Measurements from ENCODE around the gene KIRREL3.

KIRREL3 gene

DNA sequence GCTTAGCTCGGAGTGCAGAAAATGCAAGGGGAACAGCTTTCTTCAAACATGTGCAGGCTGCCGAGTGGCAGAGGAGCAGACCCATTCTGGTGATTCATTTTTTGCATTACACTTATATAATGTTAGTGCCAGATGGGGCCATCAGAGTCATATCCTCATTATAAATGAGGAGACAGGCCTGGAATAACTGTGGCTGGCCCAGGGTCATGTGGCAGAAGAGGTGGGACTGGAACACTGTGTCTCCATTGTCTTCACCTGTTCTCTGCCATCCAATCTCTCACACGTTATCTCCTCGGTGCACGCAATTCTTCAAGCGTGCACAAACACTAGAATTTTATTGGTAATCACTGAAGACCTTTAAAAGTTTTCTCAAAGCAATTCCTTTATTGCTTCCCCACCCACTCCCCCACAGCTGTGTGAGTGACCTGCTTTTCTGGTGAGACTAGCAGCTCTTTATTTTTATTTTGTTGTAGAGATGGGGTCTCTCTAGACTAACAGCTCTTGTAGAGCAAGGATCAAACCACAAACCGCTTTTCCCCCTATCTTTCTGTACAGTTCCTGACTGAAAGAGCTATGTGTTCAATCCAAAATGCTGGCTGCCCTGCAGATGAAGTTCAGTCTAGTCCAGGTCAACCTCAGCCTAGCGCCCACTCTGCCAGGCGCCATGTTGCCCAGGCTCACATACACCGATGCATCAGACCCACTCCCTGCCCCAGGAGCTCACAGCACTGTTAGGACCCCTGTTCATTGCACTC, 569.8 kb downstream of the KIRREL3 start:
- no peak for DNase-seq

DNA sequence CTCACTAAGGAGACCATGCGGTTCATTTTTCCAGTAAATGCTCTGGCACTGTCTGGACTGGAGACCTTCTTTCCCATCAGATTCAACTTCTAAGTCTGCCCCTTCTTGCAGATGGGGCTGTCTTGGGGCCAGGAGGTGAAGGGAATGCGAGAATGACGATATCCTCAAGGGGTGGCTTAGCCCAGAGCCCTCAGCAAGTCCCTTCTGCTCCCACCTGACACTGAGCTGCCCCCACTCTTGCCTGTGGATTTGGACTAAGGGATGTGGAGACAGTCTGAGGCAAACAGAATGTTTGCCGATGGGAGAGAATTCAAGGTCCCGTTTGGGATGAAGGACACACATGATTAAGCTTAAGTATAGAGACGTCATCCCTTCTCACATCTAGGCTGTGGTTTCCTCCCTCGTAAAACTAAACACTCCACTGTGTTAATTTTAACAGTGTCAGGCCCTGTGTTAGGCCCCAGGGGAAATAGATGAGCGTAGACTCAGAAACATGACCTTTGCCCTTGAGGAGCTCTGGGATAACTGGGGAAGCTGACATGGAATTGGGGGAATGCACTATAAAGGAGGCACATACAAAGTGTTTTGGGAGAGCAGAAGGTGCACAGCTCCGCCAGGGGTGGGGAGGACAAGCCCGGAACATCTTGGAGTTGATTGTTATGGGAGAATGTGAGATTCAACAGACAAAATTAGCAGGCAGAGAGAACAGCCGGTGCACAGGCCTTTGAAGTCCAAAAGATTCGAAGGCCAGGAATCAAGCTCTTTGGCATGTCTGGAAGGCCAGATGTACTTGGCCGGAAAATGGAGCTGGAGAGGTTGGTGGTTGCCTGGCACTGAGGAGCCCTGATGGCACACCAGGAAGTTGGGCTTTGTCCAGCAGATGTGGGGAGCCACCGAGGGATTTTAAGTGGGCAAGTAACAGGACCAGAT, 573.5 kb downstream of the KIRREL3 start:
- DNase-seq = no peak

DNA sequence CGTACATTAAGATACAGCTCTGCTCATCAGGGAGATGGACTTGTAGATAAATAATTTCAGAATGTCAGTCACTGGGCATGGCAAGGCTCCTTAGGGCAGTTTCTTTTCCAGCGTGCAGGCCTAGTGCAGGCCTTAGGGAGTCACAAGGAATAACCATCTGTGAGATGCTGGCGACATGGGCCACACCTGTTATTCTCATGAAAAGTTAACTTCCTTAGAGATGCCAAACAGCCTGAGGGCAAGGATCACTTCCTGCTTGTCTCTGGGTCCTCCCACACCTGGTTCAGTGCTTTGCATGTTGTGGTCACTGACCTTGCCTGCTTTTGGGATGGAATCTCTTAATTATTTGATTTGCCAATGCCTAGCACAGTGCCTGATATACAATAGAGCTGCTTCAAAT, 574.5 kb downstream of the KIRREL3 start:
- DNase-seq = no peak

DNA sequence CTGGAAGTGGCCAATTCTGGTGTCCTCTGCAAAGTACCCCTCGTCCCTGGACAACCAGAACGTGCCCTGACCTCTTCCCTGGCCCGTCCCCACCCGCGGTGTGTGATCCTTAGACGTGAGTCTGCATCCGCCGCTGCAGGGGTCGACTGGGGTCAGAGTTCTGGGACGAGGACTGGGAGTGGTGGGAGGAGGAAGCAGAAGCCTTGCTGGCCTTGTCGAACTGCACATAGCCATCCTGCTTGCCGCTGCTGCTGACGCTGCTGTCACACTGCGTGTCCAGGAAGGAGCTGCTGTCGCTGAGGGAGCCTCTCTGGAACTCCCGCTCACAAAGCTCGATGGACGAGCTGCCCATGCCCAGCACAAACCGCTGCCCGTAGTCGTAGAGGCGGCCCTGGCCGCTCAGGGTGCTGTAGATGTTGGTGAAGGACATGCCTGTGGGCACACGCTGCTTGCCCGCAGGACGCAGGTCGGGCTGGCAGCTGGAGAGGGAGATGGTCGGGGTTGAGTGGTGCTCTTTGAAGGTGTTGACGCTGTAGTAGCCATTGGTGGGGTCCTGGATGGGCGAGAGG, 576.0 kb downstream of the KIRREL3 start:
- no peak for DNase-seq

DNA sequence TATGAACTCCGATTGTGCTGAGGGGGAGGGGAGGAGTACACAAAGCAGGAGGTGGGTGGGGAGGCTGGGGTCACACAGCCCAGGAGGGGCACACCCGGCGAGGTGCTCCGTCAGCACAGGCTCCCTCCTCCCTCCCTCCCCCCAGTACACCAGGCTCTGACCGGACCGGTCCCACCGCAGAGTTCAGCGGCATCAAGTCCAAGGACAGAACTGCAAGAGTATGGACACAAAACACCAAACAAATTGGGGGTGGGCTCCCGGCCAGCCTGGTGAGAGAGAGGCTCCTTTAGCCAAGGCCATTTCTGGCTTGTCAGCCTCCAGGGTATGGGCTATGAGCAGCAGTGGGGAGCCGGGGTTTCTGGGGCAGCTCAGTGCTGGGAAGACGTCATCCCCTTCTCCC, 576.8 kb downstream of the KIRREL3 start:
- no peak for DNase-seq

DNA sequence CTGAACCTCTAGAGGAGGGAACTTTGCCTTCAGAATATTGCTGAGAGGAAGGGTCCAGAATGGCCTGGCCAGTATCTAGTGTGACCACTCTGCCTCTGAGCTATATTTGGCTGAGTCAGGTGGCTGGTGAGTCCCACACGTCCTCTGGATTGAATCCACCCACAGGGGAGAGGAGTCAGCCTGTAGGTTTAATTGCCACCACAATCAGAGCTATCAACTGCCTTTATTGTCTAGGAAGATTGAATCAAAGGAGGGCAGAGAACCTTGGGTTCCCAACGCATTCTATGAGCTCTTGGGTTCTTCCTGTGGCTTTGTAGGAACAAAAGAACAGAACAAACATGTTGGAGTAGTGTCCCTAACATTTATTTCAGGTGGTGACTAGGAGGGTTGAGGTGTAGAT, 577.4 kb downstream of the KIRREL3 start:
- no peak for DNase-seq

DNA sequence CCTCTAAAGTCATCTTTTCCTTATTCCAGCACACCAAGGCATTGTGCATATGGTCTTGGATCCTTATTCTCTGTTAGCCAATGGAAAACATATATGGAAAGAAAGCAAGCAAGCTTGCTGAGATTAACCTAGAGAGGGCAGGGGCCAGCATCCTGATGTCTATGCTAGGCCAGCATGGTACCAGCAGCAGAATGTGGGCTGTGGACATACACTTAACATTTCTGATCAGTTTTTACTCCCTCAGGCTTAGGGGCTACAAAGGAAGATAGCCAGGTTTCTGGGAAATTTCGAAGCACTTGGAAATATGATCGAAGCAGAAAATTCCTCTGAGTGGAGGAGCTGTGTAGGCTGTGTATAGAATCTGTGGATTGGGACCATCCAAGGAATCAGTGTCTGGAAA, 578.1 kb downstream of the KIRREL3 start:
- DNase-seq = no peak

DNA sequence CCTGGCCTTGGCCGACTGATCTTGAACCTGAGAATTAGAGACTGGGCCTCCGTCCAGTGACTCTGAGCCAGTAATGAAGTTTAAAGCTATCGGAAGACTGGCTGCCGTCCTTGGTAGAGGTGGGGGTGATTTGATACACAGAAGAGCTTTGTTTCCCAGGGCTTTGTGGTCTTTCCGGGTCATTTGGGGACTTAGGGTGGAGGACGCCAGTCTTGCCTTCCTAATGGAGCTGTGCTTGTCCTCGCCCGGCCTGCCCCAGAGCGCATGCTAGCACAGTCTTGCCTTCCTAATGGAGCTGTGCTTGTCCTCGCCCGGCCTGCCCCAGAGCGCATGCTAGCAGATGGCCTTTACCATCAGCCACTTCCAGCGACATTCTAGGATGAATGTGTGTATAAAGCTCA, 579.3 kb downstream of the KIRREL3 start:
- DNase-seq = no peak

DNA sequence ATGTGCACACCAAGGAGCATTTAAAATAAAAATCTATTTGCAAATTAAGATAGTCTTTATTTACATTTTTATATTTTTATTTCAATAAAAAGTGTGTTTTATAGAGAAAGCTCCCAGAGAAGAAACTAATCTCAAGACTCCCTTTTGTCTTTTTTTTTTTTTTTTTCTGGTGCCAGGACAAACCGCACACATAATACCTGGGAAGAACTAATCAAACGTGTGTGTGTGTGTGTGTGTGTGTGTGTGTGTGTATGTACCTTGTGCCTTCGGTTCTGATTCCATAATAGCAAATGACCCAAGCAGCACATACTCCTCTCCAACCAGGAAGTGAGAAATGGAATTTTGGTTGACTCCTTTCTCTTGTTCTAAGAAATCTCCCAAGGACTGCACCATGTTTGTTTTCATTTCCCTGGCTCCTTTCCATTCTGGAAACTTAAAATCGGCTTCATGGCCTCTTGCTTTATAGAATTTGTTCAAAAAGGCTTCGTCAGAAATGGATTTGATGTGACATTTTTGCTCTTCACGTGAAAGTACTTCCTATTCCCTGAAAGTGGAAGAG, 579.8 kb downstream of the KIRREL3 start:
- no peak for DNase-seq

DNA sequence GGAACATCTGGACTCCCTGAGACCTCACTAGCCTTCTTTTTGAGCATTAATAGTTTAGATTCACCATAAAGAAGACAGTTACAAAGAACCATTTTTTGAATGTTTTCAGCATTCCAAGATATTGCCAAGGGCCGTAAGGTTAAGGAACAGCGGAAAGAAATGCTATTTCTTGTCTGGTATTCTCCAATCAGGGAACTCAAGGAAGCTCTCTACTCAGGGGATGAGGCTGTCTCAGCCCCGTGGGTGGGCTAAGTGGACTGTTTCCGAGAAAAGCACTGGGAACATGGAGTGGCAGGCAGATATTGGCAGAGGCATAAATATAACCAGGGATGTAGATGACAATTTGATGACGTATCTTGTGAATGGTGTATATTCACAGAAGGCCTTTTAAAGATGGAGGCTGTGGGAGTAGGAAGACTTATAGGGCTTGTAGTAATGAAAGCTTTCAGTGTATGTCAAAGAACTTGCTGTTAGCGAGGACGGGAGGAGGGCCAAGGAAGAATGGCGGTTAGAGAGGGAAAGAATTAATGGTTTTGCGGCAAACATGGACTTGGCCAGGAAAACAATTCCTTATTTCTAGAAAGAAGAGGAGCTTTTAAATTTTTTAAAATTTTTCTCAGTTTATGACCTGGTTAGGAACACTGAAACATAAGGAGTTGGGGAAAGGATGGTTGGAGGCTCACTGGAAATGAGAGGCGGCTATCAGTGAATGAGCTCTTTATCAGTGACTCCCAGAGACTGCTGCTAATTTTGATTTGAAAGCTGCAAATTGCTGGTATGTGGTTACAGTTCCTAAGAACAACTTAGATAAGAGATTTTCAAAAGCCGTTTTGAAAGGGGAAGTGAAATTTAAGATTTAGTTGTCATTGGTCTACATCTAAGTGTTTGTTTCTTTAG, 580.5 kb downstream of the KIRREL3 start:
- DNase-seq = no peak

DNA sequence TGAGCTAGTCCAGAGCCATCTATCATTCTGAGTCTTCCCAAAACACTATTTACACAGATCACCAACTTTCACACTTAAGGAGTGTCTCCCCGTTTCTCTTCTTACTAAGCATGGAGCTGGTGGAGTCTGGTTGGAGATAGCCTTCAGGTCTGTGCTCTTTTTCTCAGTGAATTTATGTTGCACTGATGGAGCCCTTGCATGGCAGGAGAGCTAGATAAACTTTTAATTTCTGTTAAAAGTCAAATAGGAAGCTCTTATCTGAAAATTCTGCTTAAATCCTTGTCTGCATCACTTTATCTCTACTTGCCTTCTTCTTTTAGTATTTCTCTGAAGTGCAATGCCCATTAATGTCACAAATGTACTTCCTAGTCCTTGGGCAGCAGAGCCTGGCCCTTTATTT, 581.7 kb downstream of the KIRREL3 start:
- DNase-seq = no peak

DNA sequence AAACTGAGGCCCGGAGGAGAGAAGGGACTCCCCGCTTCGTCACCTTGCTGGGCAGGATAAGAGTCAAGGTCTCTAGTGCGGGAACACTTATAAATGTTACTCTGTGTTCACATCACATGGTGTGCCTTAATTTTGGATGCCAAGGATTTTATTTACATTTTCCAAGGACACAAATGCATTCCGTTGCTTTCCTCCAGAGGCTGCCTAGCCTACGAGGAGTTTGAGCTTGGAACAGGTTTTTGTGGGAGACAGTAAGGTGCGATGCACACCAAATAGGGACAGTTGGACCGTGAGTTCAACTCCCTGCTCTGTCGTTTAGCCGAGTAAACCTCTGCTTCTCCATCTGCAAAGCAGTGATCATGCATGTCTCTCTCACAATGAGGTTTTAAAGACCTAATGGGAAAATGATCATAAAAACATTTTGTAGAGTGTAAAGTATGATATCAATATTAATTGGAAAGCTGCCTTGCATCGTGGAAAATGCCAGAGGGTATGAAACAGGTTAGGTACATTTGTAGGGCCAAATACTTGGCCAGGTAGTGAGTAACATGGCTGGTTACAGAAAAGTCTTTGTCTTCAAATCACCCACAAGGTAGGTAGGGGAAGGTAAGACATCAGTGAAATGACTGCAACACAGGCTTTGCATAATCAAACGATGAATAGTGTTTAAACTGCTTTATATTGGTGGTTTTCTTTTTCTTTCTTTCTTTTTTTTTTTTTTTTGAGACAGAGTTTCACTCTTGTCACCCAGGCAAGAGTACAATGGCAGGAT, 583.3 kb downstream of the KIRREL3 start:
- DNase-seq = no peak

DNA sequence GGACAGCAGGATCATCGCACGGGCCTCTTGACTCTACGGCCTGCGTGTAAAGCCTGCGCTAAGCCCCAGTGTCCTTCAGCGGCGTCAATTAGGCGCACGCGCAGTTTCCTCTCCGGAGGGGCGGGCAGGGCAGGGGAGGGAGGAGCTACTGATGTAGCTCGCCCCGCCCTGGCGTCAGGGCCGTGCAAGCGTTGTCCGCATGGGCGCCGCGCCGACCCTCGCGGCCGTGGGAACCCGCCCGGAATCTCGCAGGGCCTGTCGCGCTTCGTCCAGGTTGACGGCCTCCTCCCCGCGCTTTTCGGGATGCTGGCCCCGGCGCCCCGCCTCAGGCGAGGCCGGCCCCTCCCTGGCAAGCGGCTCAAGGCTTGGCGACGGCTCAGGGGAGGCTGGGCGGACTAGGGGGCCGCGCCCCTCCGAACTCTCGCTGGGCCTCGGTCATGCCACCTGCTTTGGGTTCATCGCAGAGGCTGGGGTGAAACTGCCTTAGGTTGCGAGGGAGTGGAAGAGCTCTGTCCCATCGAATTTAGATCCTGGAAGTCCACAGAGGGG, 584.0 kb downstream of the KIRREL3 start:
- peak; percentile 78 to 80 for DNase-seq

DNA sequence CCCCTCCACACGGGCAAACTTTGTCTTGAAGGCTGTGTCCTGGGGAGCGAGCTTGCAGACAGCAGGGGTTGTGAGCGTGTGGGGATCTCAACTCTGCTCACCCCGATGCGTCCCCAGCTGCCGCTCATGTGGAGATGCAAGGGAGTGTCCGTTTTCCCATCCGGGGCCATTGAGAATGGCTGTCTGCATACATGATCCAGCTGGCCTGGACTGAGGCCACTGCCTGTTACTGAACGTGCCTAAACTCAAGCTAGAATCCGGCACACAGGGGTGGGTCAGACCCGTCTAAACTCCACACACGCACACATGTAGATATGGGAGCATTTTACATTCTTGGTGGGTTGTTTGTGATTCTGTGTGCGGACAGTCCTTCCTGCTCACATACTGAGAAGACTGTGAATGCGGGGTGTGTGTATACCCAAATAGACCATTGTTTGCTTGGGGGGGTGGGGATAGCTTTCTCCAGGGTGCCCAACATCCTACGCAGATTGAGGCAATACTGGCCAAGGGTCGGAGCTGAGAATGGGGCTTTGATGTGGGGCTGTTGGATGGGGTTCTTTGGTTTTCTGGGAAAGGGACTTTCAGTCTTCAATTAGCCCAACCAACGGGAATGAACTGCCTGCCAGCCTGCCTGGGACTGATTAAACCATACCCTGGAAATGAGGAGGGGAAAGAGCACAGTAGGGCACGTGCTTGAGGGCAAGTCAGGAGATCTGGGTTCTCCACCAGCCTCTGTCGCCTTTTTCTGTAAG, 584.7 kb downstream of the KIRREL3 start:
- no peak for DNase-seq

DNA sequence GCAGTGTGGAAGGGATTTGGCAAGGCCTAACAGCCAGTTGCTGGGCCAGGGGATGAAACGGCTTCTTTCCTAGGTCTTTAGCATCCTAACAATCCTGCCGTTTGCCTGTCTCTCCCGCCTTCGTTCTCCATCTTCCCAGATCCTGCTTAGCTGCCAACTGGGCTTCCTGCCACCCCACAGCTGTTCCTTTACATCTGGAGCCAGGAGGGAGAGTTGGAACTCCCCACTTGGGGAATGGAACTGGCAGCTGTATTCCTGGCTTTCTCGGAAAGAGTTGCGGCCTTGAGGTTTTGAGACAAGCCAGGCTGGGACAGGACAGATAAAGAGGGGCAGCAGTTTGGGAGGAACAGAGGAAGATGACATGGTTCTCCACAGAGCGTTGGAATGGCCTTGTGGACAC, 585.4 kb downstream of the KIRREL3 start:
- no peak for DNase-seq

DNA sequence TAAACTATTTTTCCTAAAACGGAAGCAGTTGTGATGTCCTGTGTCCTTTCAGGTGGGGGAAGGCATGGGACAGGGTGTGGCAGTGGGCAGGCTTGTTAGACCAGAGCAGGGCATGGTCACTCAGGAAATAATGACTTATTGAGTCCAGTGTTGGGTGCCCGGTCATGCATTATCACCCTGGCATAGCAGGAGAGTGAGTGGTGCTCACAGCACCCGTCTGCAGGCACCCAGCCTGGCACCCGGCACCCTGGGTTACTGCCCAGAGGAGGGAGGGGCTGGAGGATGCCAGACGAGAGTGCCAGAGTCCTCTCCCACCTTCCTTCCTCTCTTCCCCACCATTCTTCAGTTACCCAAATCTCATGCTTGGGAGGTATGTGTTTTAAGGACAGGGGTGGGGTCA, 586.0 kb downstream of the KIRREL3 start:
- no peak for DNase-seq

DNA sequence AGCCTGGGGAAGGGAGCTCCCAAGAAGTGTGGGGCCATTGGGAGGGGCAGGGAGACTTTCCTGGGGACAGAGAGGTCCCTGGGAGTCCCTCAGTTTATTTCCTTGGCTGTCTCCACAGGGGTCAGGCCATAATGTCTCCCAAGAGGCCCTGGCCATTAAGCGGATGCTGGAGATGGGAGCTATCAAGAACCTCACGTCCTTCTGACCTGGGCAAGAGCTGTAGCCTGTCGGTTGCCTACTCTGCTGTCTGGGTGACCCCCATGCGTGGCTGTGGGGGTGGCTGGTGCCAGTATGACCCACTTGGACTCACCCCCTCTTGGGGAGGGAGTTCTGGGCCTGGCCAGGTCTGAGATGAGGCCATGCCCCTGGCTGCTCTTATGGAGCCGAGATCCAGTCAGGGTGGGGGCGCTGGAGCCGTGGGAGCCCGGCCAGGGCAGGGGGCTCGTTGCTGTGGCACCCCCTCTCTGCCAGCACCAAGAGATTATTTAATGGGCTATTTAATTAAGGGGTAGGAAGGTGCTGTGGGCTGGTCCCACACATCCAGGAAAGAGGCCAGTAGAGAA, 586.6 kb downstream of the KIRREL3 start:
- no peak for DNase-seq

DNA sequence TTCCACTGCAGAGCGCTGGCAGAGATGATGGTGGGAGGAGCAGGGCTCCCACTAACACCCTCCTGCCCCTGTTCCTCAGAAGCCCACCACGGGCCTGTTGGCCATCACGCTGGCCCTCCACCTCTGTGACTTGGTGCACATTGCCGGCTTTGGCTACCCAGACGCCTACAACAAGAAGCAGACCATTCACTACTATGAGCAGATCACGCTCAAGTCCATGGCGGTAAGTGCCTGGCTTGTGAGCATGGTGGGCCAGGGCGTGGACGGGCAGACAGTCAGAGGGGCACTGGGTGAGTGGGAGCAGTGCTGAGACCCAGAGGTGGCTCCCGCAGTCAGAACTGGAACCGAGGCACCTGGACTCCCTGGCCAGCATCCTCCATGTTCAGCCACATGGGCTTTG, 587.1 kb downstream of the KIRREL3 start:
- DNase-seq = no peak

DNA sequence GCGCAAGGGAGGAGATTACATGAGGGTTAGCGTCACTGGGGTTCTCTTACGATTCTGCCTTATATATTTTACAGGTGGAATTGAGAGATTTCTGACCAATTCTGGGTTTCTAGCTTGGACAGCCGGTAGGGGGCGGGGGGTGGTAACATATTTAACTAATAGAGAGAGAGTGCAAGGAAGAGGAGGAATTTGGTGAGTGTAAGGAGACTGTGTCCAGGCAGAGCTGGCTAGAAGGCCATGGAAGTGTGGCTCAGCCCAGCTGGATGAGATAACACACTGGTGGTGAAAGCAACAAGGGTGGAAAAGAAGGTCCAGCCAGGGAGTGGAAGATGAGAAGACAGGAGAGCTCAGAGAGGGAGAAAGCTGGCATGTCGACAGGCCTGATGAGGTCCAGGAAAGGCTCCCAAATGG, 588.6 kb downstream of the KIRREL3 start:
- DNase-seq = no peak

DNA sequence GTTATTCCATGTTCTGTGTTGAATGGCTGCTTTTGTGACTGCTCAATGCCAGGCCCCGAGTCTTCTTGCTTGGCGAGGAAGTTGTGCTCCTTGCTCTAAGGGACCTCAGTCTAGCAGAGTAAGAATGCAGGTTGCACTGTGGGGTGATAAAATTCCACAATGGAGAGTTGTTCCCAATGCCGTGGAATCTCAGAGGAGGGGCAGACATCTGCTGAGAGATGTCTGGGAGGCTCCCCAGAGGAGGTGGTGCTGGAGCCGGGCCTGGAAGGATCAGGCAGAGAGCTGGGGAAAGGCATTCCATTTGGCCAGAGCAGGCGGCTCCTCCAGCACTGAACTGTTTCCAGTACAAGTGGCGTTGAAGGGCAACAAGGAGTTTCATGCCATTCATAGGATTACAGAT, 589.9 kb downstream of the KIRREL3 start:
- DNase-seq = no peak
